Measurements from ENCODE around the gene HUS1.

The HUS1 gene

GRCh38 chr7:47936323-47936722, 43.1 kb downstream of the HUS1 start:
- no peak for TF ChIP-seq CTCF (IDR thresholded peaks at IDR 0.05)

GRCh38 chr7:47935336-47935735, 44.1 kb downstream of the HUS1 start:
- TF ChIP-seq CTCF (IDR thresholded peaks at IDR 0.05) = no peak

GRCh38 chr7:47934831-47935230, 44.6 kb downstream of the HUS1 start:
- no peak for TF ChIP-seq CTCF (IDR thresholded peaks at IDR 0.05)

- no peak for TF ChIP-seq CTCF (IDR thresholded peaks at IDR 0.05)
Measured at GRCh38 chr7:47933215-47933614, 46.2 kb downstream of the HUS1 start.

- no peak for TF ChIP-seq CTCF (IDR thresholded peaks at IDR 0.05)
Measured at GRCh38 chr7:47932466-47933037, 46.9 kb downstream of the HUS1 start.

GRCh38 chr7:47932016-47932415, 47.4 kb downstream of the HUS1 start:
- TF ChIP-seq CTCF (IDR thresholded peaks at IDR 0.05) = no peak

GRCh38 chr7:47931005-47932004, 48.1 kb downstream of the HUS1 start:
- no peak for TF ChIP-seq CTCF (IDR thresholded peaks at IDR 0.05)

All from LNCAP (cell line).